Measurements from ENCODE around the gene NDUFAF5. TPM values are rescaled to one million over a fixed set of nuclear protein-coding genes. Genes with fewer than 3 reads are reported as not detected.
A peak's percentile ranks its signal among the peaks of the same experiment; 100 is the strongest.
"Not testable (repeated sequence)": the region's sequence is repeated elsewhere in the genome, so short reads cannot be mapped to it uniquely, and the experiment has no call there.

Gene NDUFAF5
- total RNA-seq, result 19.4 and 20.4 TPM in 2 replicates
- long read RNA-seq, full-length matches to known transcripts, result 27 of 43 reads
- long read RNA-seq, partial matches to known transcripts, result 2 of 43 reads
- long read RNA-seq, other reads (novel, unspliced or antisense), result 14 of 43 reads

- Mint-ChIP-seq H3K4me3 (ENCODE audit: unreplicated experiment) (peak within 1 kb of the TSS; percentile 99), H3K36me3 (ENCODE audit: unreplicated experiment) (peaks cover 25% of the 10 kb centered on the region), H3K4me1 (ENCODE audit: unreplicated experiment) (peaks cover 38% of the 10 kb centered on the region), H3K27me3 (ENCODE audit: unreplicated experiment) (no peaks in the 10 kb centered on the region), H3K9me3 (ENCODE audit: unreplicated experiment) (no peaks in the 10 kb centered on the region), H3K27ac (ENCODE audit: unreplicated experiment) (peak within 1 kb of the TSS; percentile 98)
- TF ChIP-seq, protein P1, sequence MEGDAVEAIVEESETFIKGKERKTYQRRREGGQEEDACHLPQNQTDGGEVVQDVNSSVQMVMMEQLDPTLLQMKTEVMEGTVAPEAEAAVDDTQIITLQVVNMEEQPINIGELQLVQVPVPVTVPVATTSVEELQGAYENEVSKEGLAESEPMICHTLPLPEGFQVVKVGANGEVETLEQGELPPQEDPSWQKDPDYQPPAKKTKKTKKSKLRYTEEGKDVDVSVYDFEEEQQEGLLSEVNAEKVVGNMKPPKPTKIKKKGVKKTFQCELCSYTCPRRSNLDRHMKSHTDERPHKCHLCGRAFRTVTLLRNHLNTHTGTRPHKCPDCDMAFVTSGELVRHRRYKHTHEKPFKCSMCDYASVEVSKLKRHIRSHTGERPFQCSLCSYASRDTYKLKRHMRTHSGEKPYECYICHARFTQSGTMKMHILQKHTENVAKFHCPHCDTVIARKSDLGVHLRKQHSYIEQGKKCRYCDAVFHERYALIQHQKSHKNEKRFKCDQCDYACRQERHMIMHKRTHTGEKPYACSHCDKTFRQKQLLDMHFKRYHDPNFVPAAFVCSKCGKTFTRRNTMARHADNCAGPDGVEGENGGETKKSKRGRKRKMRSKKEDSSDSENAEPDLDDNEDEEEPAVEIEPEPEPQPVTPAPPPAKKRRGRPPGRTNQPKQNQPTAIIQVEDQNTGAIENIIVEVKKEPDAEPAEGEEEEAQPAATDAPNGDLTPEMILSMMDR (IDR thresholded peaks at IDR 0.05), result no peak
- peak; percentile 97 for DNase-seq (ENCODE audit: extremely low spot score, unreplicated experiment)
Measured at GRCh38 chr20:13784893-13785715, at the start of gene NDUFAF5, which contains the start of gene ESF1. Gene NDUFAF5, plus strand, starts transcription at chr20:13785028. Its CDS starts 41 bp downstream, at chr20:13785069. Gene ESF1, minus strand, starts transcription at chr20:13784919. Its CDS starts 1,779 bp downstream, at chr20:13783140.

DNA sequence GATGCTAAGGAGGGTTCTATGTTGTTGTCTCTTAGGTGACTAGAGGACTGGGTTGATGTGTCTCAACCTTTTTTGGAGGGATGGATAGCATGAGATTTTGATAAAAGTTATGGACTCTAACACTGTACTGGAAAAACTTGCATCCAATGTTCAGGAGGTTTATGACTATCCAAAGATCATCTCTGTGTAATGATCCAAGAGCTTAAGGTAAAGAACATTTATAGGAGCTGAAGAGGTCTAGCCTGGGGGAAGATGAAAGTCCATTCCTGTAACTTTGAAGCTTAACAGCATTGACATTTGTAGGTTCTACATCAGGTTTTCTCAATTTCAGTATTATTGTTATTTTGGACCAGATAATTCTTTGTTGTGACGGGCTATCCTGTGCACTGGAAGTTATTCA lies 49.0 kb upstream of the NDUFAF5 start:
- H3K4me3 Mint-ChIP-seq (ENCODE audit: unreplicated experiment), result no peak overlapping the region
- H3K9me3 Mint-ChIP-seq (ENCODE audit: unreplicated experiment), result peaks cover 5% of the 10 kb centered on the region
- no peak for DNase-seq (ENCODE audit: extremely low spot score, unreplicated experiment)
- peaks cover 39% of the 10 kb centered on the region for H3K36me3 Mint-ChIP-seq (ENCODE audit: unreplicated experiment)
- no peak overlapping the region for H3K27ac Mint-ChIP-seq (ENCODE audit: unreplicated experiment)
- H3K4me1 Mint-ChIP-seq (ENCODE audit: unreplicated experiment), result peaks cover 15% of the 10 kb centered on the region
- TF ChIP-seq, protein P1 (IDR thresholded peaks at IDR 0.05), result no peak
- H3K27me3 Mint-ChIP-seq (ENCODE audit: unreplicated experiment), result no peaks in the 10 kb centered on the region

DNA sequence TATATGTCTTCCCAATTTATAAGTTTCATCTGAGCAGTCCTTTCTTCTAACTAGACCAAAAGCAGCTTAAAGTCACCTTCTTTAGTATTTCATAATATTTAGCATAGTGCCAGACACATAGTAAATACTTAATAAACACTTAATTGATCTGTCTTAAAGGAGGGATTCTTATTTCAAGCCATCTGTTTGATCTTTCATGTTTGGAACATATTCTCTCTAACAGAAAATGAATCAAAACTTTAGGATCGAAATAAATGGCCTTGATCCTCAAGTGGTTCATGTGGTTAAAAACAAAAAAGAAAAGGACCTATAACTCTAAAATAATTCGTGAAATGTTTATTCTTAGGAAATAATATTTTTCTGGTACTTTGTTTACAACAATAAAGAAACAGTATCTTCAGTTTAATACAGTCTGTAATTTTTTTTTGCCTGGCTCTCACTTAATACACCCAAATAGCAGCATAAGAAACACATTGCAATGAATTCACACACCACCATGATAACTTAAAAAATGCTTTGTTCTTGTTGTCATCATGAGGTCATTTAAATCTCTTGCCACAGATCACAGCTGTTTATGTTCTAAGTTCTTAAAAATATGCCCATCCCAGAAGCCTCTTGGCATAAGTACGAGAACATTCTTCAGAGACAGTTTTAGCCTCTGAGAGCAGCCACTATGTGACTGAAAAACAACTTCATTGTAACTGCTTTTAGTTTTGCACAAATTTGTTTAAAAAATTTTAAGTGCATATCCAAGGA lies 48.2 kb upstream of the NDUFAF5 start:
- H3K4me3 Mint-ChIP-seq (ENCODE audit: unreplicated experiment), result no peak overlapping the region
- H3K27me3 Mint-ChIP-seq (ENCODE audit: unreplicated experiment), result no peaks in the 10 kb centered on the region
- H3K27ac Mint-ChIP-seq (ENCODE audit: unreplicated experiment), result peak overlapping the region; percentile 14
- H3K36me3 Mint-ChIP-seq (ENCODE audit: unreplicated experiment), result peaks cover 42% of the 10 kb centered on the region
- TF ChIP-seq, protein P1 (IDR thresholded peaks at IDR 0.05), result no peak
- H3K9me3 Mint-ChIP-seq (ENCODE audit: unreplicated experiment), result peaks cover 10% of the 10 kb centered on the region
- peaks cover 15% of the 10 kb centered on the region for H3K4me1 Mint-ChIP-seq (ENCODE audit: unreplicated experiment)
- no peak for DNase-seq (ENCODE audit: extremely low spot score, unreplicated experiment)

GRCh38 chr20:13738187-13738586 lies 46.6 kb upstream of the NDUFAF5 start:
- not testable (repeated sequence) for H3K4me3 Mint-ChIP-seq (ENCODE audit: unreplicated experiment); H3K27me3 Mint-ChIP-seq (ENCODE audit: unreplicated experiment); H3K27ac Mint-ChIP-seq (ENCODE audit: unreplicated experiment); DNase-seq (ENCODE audit: extremely low spot score, unreplicated experiment)
- peaks cover 39% of the 10 kb centered on the region for H3K36me3 Mint-ChIP-seq (ENCODE audit: unreplicated experiment)
- peaks cover 10% of the 10 kb centered on the region for H3K9me3 Mint-ChIP-seq (ENCODE audit: unreplicated experiment)
- H3K4me1 Mint-ChIP-seq (ENCODE audit: unreplicated experiment), result peaks cover 15% of the 10 kb centered on the region

DNA sequence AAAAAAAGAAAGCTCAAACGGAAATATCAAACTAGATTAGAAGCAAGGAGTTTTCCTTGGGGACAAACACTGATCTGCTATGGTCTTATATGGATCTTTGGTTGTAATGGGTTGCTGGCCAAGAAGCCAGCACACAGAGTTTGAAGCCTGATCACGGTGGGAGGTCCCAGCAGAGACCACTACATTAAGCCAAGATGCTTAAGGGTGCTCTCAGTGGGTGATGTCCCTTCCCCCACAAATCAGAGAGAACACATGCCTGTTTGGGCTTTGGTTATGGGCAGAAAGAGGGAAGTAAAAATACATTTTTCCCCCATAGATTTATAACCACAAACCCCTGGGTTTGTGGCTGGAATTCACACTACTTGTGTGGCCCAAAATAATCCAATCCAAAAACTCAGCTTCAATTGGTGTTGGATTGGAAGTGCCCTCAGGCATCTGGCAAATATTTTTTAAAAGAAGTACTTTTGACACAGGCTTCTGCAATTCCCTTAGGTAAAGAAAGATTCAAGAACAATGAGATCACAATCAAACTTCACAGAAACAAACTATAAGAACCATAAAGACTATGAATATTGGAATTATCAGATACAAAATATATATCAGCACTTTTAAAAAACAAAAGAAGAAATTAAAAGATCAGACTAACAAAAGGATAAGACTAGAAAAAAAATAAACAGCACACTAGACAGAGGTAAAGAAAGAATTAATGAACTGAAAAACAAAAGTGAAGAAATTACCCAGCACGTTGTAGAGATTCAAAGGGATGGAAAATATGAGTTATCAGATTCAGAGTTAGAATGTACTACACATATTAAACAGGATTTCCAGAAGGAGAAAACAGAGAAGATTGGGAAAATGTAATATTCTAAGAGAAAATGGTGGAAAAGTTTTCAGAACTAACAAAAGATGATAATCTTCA lies 44.8 kb upstream of the NDUFAF5 start:
- peaks cover 25% of the 10 kb centered on the region for H3K4me1 Mint-ChIP-seq (ENCODE audit: unreplicated experiment)
- no peaks in the 10 kb centered on the region for H3K27me3 Mint-ChIP-seq (ENCODE audit: unreplicated experiment)
- H3K9me3 Mint-ChIP-seq (ENCODE audit: unreplicated experiment), result peaks cover 14% of the 10 kb centered on the region
- DNase-seq (ENCODE audit: extremely low spot score, unreplicated experiment), result no peak
- H3K27ac Mint-ChIP-seq (ENCODE audit: unreplicated experiment), result no peak overlapping the region
- H3K4me3 Mint-ChIP-seq (ENCODE audit: unreplicated experiment), result no peak overlapping the region
- TF ChIP-seq, protein P1 (IDR thresholded peaks at IDR 0.05), result no peak
- peaks cover 41% of the 10 kb centered on the region for H3K36me3 Mint-ChIP-seq (ENCODE audit: unreplicated experiment)

Data from osteocyte (in vitro differentiated cells).